ENCODE measurements around the gene TTLL12.

Gene TTLL12

DNA sequence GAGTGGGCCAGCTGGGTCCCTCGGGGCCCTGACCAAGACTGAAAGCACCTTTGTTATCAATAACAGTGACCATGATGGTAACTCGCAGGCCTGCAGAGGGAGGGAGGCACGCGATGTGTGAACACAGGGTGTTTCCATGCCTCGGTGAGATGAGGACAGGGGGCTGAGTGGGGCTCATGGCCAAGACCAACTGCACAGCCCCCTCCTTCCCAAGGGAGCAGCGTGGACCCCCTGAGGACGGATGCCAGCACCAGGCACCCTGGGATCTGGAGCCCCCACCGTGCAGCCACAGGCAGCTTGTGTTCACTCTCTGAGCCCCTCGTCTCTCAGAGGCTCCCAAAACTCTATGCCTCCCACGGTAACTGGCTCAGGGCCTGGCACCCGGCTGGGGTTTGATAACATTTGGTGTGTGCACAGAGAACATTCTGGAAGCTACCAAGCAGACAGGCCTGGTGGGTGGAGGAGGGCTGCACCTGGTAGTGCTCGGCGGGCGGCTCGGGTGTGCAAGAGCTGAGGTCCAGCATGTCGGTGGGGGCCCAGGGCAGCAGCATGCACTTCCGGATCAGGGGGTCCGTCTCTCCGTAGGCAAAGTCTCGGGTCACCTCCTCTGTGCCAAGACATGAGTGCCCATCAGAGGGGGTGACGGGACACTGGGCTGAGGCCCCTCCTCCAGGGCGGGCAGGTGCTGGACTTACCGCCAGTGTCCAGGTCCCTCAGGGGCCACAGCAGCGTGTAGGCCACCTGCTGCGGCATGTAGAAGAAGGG lies 7.6 kb downstream of the TTLL12 start:
- FAIRE-seq (no peak), DNase-seq (ENCODE audit: insufficient read length) (no peak)
- no peak for TF ChIP-seq POLR2A (IDR thresholded peaks at IDR 0.05; ENCODE audit: low read depth, low read length)
- no peak for TF ChIP-seq POLR2AphosphoS5 (IDR thresholded peaks at IDR 0.05; ENCODE audit: low read depth, low read length)
- TF ChIP-seq TAF1 (IDR thresholded peaks at IDR 0.05; ENCODE audit: borderline replicate concordance, low read depth, low read length) = no peak

GRCh38 chr22:43177479-43177878 lies 9.5 kb downstream of the TTLL12 start:
- no peak for DNase-seq (ENCODE audit: insufficient read length)
- TF ChIP-seq POLR2A (IDR thresholded peaks at IDR 0.05; ENCODE audit: low read depth, low read length) (no peak), POLR2AphosphoS5 (IDR thresholded peaks at IDR 0.05; ENCODE audit: low read depth, low read length) (no peak)
- no peak for FAIRE-seq

GRCh38 chr22:43176090-43176489 lies 10.8 kb downstream of the TTLL12 start:
- DNase-seq (ENCODE audit: insufficient read length) (no peak), FAIRE-seq (no peak)

DNA sequence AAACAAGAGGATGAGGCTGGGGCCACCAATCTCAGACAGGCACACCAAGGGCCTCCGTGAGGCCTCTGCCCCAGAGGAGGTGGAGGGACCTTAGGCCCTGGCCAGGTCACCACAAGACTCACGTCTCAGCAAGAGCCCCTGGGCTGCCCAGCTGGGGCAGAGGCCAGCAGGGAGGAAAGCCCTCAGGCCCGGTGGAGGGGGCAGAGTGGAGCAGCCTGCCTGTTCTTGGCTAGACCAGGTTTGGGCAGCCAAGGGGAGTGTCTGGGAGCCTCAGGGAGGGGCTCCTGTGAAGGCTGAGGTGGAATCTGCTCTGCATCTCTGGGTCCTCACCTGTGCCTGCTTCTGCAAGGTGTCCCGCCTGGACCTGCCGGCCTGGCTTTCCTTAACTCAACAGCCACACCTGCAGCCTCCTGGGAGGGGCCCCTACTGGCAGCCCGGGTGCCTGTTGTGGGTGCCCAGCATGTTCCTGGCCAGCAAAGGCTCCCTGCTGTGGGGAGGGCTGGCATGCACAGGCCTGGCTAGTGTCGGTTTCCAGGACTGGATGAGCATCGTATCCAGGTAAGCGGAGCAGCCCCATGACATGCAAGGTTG lies 11.9 kb downstream of the TTLL12 start:
- FAIRE-seq (no peak), DNase-seq (ENCODE audit: insufficient read length) (no peak)
- TF ChIP-seq POLR2A (IDR thresholded peaks at IDR 0.05; ENCODE audit: low read depth, low read length) (no peak), POLR2AphosphoS5 (IDR thresholded peaks at IDR 0.05; ENCODE audit: low read depth, low read length) (no peak), TAF1 (IDR thresholded peaks at IDR 0.05; ENCODE audit: borderline replicate concordance, low read depth, low read length) (no peak)

More at GRCh38 chr22:43176090-43176489, 10.8 kb downstream of the TTLL12 start:
- no peak for TF ChIP-seq TAF1 (IDR thresholded peaks at IDR 0.05; ENCODE audit: borderline replicate concordance, low read depth, low read length)
- no peak for TF ChIP-seq POLR2AphosphoS5 (IDR thresholded peaks at IDR 0.05; ENCODE audit: low read depth, low read length)
- TF ChIP-seq POLR2A (IDR thresholded peaks at IDR 0.05; ENCODE audit: low read depth, low read length) = no peak

- FAIRE-seq = no peak
- TF ChIP-seq TAF1 (IDR thresholded peaks at IDR 0.05; ENCODE audit: borderline replicate concordance, low read depth, low read length) = no peak
- no peak for TF ChIP-seq POLR2A (IDR thresholded peaks at IDR 0.05; ENCODE audit: low read depth, low read length)
- TF ChIP-seq POLR2AphosphoS5 (IDR thresholded peaks at IDR 0.05; ENCODE audit: low read depth, low read length) = no peak
Measured at GRCh38 chr22:43173976-43174720, 12.8 kb downstream of the TTLL12 start.

DNA sequence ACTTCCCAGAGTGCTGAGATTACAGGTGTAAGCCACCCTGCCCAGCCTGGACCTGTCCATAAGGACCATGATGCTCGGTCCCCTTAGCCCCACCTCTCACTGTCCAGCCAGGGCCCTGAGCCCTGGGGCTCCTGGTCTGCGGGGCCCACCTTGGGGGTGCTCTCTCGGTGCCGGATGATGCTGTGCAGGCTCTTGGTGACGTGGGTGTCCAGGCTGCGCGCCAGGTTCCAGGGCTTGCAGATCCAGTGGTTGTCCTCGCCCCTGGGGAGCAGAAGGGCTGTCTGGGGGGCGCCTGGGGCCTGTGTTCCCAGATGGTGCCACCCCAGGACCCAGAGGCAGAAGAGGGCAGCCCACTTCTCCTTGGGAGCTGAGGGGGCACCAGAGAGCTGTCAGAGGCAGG lies 13.4 kb downstream of the TTLL12 start:
- TF ChIP-seq TAF1 (IDR thresholded peaks at IDR 0.05; ENCODE audit: borderline replicate concordance, low read depth, low read length) = no peak
- TF ChIP-seq POLR2AphosphoS5 (IDR thresholded peaks at IDR 0.05; ENCODE audit: low read depth, low read length) = no peak
- TF ChIP-seq POLR2A (IDR thresholded peaks at IDR 0.05; ENCODE audit: low read depth, low read length) = no peak
- DNase-seq (ENCODE audit: insufficient read length) (no peak), FAIRE-seq (no peak)

More at GRCh38 chr22:43173976-43174720, 12.8 kb downstream of the TTLL12 start:
- no peak for DNase-seq (ENCODE audit: insufficient read length)

- FAIRE-seq = no peak
- no peak for TF ChIP-seq POLR2AphosphoS5 (IDR thresholded peaks at IDR 0.05; ENCODE audit: low read depth, low read length)
- no peak for TF ChIP-seq TAF1 (IDR thresholded peaks at IDR 0.05; ENCODE audit: borderline replicate concordance, low read depth, low read length)
- no peak for TF ChIP-seq POLR2A (IDR thresholded peaks at IDR 0.05; ENCODE audit: low read depth, low read length)
- no peak for DNase-seq (ENCODE audit: insufficient read length)
Measured at GRCh38 chr22:43172191-43172590, 14.7 kb downstream of the TTLL12 start.

DNA sequence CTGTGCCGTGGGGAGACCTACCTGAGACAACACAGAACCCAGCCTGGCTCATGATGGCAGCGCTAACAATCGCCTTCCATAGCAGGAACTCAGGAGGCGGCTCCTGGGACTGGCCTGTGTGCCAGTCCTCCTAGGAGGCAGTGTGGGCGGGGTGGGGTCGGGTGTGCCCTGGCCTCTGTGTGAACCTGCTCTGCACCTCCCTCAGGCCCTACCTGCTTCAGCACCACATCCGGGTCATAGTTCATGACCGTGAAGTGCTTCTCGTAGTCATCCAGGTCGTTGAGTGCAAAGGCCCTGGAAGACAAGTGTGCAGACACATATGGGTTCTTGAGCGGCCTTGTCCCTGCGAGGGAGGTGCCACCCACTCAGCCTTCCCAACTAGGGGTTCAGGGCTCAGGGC lies 15.3 kb downstream of the TTLL12 start:
- FAIRE-seq (no peak), DNase-seq (ENCODE audit: insufficient read length) (no peak)
- TF ChIP-seq TAF1 (IDR thresholded peaks at IDR 0.05; ENCODE audit: borderline replicate concordance, low read depth, low read length) (no peak), POLR2A (IDR thresholded peaks at IDR 0.05; ENCODE audit: low read depth, low read length) (no peak), POLR2AphosphoS5 (IDR thresholded peaks at IDR 0.05; ENCODE audit: low read depth, low read length) (no peak)

DNA sequence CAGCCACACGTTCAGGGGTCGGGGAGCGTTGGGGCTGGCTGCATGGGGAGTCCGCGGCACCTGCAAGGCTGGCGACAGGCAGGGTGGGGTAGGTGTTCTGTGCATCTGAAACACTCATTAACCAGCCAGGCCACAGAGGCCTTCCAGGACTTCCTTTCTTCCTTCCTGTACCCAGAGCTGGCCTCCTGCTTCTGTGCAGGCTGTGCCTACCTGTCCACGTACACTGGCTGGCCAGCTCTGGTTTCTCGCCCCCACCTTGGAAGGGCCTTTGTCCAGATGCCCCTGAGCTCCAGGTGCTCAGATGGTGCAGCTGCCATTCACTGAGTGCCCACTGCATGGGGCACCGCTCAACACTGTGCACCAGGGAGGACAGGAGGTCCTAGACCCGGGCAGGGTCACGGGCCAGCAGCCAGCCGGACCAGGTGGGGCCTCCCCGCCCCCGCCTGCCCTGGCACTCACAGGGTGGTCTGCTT lies 15.9 kb downstream of the TTLL12 start:
- DNase-seq (ENCODE audit: insufficient read length) (no peak), FAIRE-seq (no peak)
- TF ChIP-seq POLR2A (IDR thresholded peaks at IDR 0.05; ENCODE audit: low read depth, low read length) = no peak
- TF ChIP-seq POLR2AphosphoS5 (IDR thresholded peaks at IDR 0.05; ENCODE audit: low read depth, low read length) = no peak
- TF ChIP-seq TAF1 (IDR thresholded peaks at IDR 0.05; ENCODE audit: borderline replicate concordance, low read depth, low read length) = no peak

DNA sequence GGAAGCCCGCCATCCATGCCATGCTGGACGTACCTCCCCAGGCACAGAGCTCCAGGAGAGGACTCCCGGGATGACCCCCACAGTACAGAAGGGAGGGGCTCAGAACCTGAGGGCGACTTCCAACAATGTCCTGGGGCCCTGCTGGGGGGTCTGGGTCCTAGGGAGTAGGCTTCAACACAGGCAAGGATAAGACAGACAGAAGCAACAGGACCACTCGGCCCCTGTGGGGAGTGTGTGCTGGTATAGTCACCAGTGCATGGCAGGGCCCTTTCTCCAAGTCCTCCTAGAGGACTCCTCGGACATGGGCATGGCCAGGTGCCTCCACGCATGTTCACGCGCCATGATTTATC lies 16.8 kb downstream of the TTLL12 start:
- DNase-seq (ENCODE audit: insufficient read length) (no peak), FAIRE-seq (no peak)
- no peak for TF ChIP-seq POLR2AphosphoS5 (IDR thresholded peaks at IDR 0.05; ENCODE audit: low read depth, low read length)
- TF ChIP-seq TAF1 (IDR thresholded peaks at IDR 0.05; ENCODE audit: borderline replicate concordance, low read depth, low read length) = no peak
- TF ChIP-seq POLR2A (IDR thresholded peaks at IDR 0.05; ENCODE audit: low read depth, low read length) = no peak

- TF ChIP-seq POLR2A (IDR thresholded peaks at IDR 0.05; ENCODE audit: low read depth, low read length) = no peak
- no peak for TF ChIP-seq TAF1 (IDR thresholded peaks at IDR 0.05; ENCODE audit: borderline replicate concordance, low read depth, low read length)
- no peak for TF ChIP-seq POLR2AphosphoS5 (IDR thresholded peaks at IDR 0.05; ENCODE audit: low read depth, low read length)
- FAIRE-seq (no peak), DNase-seq (ENCODE audit: insufficient read length) (no peak)
Measured at GRCh38 chr22:43169310-43170130, 17.4 kb downstream of the TTLL12 start.

Measured in GM12892 (cell line).